Measurements from ENCODE around the gene PLK4. TPM values are rescaled to one million over a fixed set of nuclear protein-coding genes. Genes with fewer than 3 reads are reported as not detected.
"Not testable (repeated sequence)": the region's sequence is repeated elsewhere in the genome, so short reads cannot be mapped to it uniquely, and the experiment has no call there.

Gene PLK4
- total RNA-seq, 4 donors from 2014 or later, result 0.78 to 1.7 (median 1.2) TPM

DNA sequence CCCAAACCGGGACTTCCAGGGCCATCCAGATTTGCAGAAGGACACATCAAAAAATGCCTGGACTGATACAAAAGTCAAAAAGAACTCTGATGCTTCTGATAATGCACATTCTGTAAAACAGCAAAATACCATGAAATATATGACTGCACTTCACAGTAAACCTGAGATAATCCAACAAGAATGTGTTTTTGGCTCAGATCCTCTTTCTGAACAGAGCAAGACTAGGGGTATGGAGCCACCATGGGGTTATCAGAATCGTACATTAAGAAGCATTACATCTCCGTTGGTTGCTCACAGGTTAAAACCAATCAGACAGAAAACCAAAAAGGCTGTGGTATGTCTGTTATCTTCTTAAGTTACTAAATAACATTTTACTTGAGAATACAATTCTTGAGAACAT lies 9.2 kb downstream of the PLK4 start:
- H3K9me3 ChIP-seq, result no peaks in the 10 kb centered on the region
- no peaks in the 10 kb centered on the region for H3K36me3 ChIP-seq
- no peaks in the 10 kb centered on the region for H3K27me3 ChIP-seq
- no peak overlapping the region for H3K4me3 ChIP-seq
- no peak for TF ChIP-seq EP300 (IDR thresholded peaks at IDR 0.05)
- TF ChIP-seq, protein P1, sequence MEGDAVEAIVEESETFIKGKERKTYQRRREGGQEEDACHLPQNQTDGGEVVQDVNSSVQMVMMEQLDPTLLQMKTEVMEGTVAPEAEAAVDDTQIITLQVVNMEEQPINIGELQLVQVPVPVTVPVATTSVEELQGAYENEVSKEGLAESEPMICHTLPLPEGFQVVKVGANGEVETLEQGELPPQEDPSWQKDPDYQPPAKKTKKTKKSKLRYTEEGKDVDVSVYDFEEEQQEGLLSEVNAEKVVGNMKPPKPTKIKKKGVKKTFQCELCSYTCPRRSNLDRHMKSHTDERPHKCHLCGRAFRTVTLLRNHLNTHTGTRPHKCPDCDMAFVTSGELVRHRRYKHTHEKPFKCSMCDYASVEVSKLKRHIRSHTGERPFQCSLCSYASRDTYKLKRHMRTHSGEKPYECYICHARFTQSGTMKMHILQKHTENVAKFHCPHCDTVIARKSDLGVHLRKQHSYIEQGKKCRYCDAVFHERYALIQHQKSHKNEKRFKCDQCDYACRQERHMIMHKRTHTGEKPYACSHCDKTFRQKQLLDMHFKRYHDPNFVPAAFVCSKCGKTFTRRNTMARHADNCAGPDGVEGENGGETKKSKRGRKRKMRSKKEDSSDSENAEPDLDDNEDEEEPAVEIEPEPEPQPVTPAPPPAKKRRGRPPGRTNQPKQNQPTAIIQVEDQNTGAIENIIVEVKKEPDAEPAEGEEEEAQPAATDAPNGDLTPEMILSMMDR (IDR thresholded peaks at IDR 0.05), result no peak
- no peak for TF ChIP-seq POLR2AphosphoS5 (IDR thresholded peaks at IDR 0.05)
- TF ChIP-seq POLR2A (IDR thresholded peaks at IDR 0.05; ENCODE audit: low read depth), result no peak
- WGBS, result 74% methylated on average over 3 of the region's 3 CpGs
- intact Hi-C loops (cut with DNase I), result loop anchor here (10.0 kb wide), 1 partner anchor 175 kb away; the partner anchor contains the start of gene LARP1B
- no peaks in the 10 kb centered on the region for H3K4me1 ChIP-seq
- H3K27ac ChIP-seq (replicated peaks in 1 of 4), result no peak overlapping the region
- no peak for DNase-seq (ENCODE audit: extremely low spot score)

DNA sequence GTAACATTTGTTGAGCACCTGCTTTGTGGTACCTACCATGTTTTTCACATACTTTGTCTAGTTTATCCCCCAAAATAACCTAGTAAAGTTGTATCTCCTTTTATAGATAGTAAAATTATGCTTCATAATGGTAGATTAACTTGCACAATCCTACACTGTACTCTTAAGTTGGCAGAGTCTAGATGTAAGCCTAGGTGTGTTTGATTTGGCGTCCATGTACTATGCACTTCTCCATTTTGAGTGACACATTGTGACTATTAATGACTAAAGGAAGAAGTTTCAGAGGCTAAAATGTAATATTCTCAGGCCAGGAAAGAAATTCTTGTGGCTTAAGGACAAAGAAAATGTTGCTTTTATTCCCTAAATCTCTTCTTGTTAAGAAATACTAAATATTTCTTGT lies 15.4 kb downstream of the PLK4 start:
- TF ChIP-seq, protein P1 (IDR thresholded peaks at IDR 0.05), result no peak
- no peak overlapping the region for H3K4me3 ChIP-seq
- intact Hi-C loops (cut with DNase I), result no loop called here
- no peak overlapping the region for H3K27ac ChIP-seq (replicated peaks in 1 of 4)
- H3K4me1 ChIP-seq, result no peaks in the 10 kb centered on the region
- H3K27me3 ChIP-seq, result no peaks in the 10 kb centered on the region
- 91% methylated on average over 1 of the region's 1 CpG for WGBS
- no peaks in the 10 kb centered on the region for H3K36me3 ChIP-seq
- H3K9me3 ChIP-seq, result no peaks in the 10 kb centered on the region
- no peak for DNase-seq (ENCODE audit: extremely low spot score)

DNA sequence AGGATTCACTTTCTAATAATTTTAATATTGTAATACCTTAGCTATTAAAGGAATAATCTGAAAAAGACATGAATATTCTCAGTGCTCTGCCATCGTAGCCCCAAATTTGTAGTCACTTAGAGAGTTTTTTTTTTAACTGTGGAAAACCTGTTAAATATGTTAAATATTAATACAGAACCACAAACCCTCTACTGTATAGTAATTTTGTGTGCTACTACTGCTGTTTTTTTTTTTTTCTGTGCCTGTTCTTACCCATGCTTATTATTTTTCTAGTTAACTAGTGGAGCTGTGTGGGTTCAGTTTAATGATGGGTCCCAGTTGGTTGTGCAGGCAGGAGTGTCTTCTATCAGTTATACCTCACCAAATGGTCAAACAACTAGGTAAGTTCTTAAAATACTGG lies 15.8 kb downstream of the PLK4 start:
- H3K27ac ChIP-seq (replicated peaks in 1 of 4), result no peak overlapping the region
- TF ChIP-seq EP300 (IDR thresholded peaks at IDR 0.05) (no peak), POLR2AphosphoS5 (IDR thresholded peaks at IDR 0.05) (no peak), POLR2A (IDR thresholded peaks at IDR 0.05; ENCODE audit: low read depth) (no peak)
- TF ChIP-seq, protein P1 (IDR thresholded peaks at IDR 0.05), result no peak
- H3K36me3 ChIP-seq, result no peaks in the 10 kb centered on the region
- DNase-seq (ENCODE audit: extremely low spot score), result no peak
- no peaks in the 10 kb centered on the region for H3K9me3 ChIP-seq
- no peaks in the 10 kb centered on the region for H3K27me3 ChIP-seq
- intact Hi-C loops (cut with DNase I), result no loop called here
- no peak overlapping the region for H3K4me3 ChIP-seq
- 92% methylated on average over 1 of the region's 1 CpG for WGBS
- H3K4me1 ChIP-seq, result no peaks in the 10 kb centered on the region

DNA sequence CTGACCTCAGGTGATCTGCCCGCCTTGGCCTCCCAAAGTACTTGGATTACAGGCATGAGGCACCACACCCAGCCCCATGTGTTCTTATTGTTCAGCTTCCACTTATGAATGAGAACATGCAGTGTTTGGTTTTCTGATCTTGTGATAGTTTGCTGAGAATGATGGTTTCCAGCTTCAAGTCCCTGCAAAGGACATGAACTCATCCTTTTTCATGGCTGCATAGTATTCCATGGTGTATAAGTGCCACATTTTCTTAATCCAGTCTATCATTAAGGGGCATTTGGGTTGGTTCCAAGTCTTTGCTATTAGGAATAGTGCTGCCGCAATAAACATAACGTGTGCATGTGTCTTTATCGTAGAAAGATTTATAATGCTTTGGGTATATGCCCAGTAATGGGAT lies 19.0 kb downstream of the PLK4 start:
- intact Hi-C loops (cut with DNase I), result not testable (repeated sequence)

DNA sequence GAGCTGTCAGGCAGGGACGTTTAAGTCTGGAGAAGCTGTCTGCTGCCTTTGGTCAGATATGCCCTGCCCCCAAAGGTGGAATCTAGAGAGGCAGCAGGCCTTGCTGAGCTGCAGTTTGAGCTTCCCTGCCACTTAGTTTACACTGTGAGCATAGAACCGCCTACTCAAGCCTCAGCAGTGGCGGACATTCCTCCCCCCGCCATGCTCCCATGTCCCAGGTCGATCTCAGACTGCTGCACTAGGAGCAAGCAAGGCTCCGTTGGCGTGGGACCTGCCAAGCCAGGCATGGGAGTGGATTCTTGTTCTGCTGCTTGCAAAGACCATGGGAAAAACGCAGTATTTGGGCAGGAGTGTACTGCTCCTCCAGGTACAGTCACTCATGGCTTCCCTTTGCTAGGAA lies 24.3 kb downstream of the PLK4 start:
- Histone ChIP-seq H3K9me3 (no peaks in the 10 kb centered on the region), H3K4me3 (no peak overlapping the region), H3K4me1 (no peaks in the 10 kb centered on the region), H3K27me3 (no peaks in the 10 kb centered on the region), H3K36me3 (no peaks in the 10 kb centered on the region), H3K27ac (replicated peaks in 1 of 4) (no peak overlapping the region)
- intact Hi-C loops (cut with DNase I), result no loop called here
- DNase-seq (ENCODE audit: extremely low spot score), result no peak
- WGBS, result no CpG with 5 or more reads among the region's 8 CpGs
- TF ChIP-seq EP300 (IDR thresholded peaks at IDR 0.05) (no peak), POLR2AphosphoS5 (IDR thresholded peaks at IDR 0.05) (no peak), POLR2A (IDR thresholded peaks at IDR 0.05; ENCODE audit: low read depth) (no peak)
- TF ChIP-seq, protein P1 (IDR thresholded peaks at IDR 0.05), result no peak

More for the DNA sequence above, 19.0 kb downstream of the PLK4 start:
- not testable (repeated sequence) for H3K4me3 ChIP-seq; H3K36me3 ChIP-seq; H3K9me3 ChIP-seq; H3K27ac ChIP-seq (replicated peaks in 1 of 4); H3K4me1 ChIP-seq; H3K27me3 ChIP-seq; DNase-seq (ENCODE audit: extremely low spot score)
- 100% methylated on average over 3 of the region's 4 CpGs for WGBS

Measured in esophagus muscularis mucosa (tissue), 4 donors.